Measurements from ENCODE around the gene POLR3B.
"Not testable (repeated sequence)": the region's sequence is repeated elsewhere in the genome, so short reads cannot be mapped to it uniquely, and the experiment has no call there.

Gene POLR3B

DNA sequence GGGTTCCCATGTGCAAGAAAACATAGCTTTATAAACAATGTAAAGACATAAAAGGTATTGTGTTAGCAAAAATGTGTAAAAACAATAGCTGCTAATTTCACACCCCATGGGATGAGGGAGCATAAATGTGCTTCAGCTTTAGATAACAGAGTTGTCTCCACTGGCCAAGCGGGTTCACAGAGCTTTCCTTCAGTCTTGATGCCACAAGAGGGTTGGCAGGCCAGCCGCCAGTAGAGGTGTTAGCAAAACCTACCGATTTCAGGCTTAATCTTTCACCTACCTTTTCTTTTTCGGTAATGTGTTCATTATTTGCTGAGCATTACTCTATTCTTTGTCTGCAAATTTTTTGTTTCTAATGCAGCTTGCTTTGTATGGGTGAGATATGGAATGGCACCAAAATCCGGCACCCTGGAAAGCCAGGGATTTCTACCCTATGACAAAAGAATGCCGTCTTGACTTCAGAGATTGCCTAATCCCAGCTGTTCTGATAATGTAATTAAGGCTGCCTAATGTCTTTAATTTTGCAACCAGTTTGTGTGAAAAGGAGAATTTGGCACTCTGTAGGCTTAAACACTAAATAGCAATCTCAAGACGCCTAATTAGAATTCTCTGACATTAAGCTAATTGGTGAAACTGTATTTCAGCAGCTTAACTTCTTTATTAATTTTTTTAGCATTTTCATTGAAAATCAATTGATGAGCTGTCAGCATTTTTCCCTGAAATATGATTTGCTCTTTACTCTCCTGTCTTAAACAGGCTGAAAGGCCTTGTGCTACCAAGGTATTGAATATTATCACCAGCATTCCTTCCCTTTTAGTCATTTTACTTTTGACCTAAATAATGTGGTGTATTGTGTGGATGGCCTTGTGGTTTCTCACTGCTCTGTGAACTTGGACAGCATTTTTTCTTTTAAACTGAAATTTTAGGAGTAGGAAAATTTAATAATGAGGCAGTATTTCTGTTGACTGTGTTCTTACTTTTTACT is 60.7 kb downstream of the POLR3B start:
- DNase-seq = no peak

DNA sequence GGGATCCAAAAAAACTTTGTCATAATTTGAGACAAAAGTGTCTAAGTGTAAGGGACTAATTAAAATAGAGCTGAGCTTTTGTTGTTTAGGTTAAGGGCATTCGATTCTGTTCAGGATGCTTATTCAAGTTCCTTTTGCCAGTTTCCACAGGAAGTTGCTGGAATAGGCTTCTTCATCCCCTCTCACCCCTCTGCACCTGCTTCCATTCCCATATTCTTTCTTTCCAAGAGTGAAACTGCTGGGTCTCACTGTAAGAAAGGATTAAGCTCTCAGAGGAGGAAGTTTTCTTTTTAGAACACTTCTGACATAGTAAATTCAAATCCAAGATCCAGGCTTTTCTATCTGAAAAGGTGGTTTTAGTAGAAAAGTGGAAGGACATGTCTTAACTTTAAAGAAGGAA is 61.4 kb downstream of the POLR3B start:
- no peak for DNase-seq

DNA sequence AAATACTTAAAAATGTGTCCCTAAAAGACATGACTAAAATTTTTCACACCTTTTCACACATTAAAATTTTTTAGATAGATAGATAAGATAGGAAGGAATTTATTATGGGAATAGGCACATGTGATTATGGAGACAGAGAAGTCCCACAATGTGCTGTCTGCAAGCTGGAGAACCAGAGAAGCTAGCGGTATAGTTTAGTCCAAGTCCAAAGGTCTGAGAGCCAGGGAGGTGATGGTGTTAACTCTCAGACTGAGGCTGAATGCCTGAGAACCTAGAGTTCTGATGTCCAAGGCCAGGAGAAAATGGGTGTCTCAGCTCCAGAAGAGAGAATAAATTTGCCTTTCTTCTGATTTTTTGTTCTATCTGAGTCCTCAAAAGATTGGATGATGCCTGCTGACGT is 65.7 kb downstream of the POLR3B start:
- no peak for DNase-seq

DNA sequence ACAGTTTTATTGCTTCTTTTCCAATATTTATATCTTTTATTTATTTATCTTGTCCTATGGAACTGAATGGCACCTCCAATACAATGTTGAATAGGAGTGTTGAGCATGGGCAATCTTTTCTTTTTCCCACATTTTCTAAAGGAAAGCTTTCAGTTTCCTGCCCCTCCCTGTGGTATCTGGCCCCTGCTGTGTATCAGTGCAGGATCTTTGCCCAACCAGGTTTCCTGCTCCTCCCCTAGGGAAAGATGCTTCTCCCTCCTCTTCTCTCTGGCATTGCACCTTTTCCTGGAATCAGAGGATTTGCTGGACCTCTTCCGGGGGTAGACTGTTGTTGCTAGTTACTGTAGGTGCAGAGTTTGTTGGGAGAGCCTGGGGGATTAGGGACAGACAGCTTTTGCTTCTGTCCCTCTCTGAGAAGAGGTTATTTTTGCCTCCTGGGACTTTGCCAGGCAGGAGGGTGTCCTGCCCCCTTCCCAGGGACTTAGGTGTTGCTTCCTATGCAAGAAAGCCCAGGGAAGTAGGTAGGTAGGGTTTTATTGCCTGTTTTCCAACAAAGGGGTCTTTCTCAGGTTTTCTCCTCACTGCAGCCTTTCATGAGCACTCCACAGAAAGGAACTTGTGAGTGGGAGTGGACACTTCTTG is 67.6 kb downstream of the POLR3B start:
- DNase-seq = no peak

DNA sequence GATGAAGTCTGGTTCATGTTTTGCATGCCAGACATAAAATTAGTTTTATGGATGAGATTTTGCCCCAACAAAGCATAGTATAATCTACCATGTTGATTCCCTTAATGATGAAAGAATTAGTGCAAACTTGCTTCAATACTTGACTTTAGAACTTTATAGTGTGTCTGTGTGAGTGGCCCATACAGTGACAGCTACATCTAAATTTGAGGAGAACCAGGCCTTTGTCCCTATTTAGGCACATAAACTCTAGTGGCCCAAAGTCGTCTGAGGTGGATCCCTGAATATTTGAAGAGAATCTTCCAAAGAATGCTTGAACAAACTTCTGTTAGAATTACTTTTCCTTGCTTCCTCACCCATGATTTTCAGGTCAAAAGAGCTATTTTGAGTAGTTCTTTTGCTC is 70.4 kb downstream of the POLR3B start:
- DNase-seq = no peak

DNA sequence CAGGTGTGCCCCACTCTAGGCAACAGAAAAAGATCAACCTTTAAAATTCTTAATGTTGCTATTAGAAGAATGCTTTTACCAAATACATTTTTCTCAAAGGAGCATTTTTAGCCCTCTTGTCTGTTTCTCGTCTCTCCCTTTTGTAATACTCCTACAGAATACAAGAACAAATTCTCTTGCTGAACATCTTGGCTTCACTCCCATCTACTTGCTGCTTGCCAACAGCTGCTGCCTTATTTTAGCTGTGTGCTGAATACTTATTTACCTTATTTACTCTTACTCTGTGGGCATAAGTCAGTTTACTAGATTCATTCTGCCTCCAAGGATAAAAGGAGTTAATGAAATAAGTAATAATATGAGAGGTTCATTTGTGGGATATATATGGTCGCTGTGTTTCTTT is 70.8 kb downstream of the POLR3B start:
- no peak for DNase-seq

DNA sequence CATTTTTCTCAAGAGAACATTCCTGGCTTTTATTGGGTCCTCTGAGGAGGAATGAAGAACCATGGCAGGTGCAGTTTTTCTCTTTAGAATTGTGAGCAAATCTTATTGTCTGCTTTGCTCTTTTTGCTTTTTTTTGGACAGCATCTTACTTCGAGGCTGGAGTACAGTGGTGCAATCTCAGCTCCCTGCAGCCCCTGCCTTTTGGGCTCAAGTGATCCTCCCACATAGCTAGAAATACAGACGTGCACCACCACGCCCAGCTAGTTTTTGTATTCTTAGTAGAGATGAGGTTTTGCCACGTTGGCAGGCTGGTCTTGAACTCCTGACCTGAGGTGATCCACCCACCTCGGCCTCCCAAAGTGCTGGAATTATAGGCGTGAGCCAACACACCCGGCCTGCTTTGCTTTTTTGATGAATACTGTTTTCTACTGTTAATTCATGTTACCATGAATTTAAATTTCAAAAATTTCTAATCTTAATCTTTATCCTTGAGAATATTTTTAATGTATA is 71.5 kb downstream of the POLR3B start:
- no peak for DNase-seq

DNA sequence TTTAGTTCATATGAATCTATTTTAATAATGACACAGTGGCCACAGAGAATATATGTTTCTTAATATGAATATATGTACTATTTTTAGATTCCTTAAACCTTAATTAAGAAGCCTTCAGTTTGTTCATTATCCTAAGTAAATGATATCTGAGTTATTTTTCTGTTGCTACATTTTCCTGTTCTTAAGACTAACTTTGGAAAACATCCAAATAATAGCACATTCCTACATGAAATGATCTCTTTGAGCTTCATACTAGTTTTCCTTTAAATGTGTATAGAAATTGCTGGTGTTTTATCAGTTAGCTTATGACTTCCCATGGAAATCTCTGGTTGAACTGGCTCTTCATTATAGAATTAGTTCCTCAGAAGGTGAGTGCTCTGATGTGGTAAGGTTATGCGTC is 72.1 kb downstream of the POLR3B start:
- no peak for DNase-seq

DNA sequence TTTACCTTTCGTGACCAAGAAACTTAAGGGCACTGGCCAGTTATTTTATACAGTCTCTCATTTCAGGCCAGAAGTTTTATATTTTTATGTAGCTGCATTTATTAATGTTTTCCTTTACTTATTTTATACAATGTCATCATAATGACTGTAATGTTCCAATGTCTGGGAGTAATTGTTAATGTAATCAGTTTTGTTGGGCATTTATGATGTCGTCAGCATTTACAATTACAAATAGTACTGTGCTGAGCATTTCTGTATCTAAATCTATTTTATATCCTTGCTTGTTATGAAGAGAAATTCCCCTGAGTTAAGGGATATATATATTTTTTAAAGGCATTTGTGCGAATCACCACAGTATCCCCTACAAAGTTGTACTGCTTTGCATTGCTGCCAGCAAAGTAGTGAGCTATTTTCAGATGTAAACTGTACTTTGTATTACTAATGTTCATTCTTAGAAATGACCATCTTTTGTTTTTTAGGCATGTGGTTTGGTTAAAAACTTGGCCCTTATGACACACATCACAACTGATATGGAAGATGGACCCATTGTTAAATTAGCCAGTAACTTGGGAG is 74.4 kb downstream of the POLR3B start:
- no peak for DNase-seq

DNA sequence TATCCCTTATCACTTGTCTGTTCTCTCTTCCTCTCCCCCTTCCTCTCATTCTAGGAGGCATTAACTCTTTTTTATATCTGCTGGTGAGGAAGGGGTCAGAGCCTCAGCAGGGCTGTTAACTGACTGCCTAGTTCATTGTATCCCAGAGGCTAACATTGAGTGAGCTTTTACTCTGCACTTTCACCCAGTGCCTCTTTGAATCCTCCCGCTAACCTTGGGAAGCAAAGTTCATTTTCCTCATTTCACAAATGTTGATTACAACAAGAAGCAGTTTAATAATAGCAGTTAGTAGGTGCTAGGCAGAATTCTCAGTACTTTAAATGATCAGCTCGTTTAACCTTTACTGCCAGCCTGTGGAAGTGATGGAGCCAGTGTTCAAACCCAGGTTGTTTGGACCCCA is 75.5 kb downstream of the POLR3B start:
- no peak for DNase-seq

DNA sequence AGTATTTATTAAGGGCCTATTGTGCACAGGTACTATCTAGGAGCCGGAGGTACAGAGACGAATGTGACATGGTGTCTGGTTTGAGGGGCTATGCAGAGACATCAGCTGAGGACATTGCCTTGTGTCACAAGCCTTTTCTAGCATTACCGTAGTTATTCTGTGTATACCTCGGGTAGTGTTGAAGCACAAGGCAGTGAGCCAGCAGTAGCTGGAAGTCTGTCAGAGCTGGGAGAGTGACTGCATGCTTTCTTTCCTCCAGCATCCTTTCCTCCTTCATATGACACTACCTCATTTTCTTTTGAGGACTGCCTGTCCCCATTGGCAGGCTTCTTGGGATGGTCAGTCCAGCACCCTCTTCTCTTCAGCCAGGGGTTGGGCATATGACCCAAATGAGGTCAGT is 77.0 kb downstream of the POLR3B start:
- no peak for DNase-seq

DNA sequence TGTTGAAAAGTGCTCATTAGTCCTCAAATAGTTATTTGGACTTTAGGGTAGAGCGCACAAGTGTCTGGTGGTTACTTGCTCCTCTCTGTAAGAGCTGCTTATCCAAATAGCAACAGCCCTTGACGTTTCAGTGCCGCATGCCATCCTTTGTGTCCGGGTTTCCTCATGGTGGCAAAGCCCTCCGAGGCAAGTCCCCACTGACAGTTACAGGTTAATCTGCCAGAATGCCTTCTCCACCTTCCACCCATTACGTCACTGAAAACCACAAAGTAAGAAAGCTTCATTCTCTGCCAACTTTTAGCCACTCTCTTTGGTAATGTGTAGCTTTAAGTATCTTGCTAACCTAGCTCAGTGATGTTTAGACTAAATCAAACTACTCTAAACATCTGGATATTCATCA is 78.6 kb downstream of the POLR3B start:
- DNase-seq = no peak

DNA sequence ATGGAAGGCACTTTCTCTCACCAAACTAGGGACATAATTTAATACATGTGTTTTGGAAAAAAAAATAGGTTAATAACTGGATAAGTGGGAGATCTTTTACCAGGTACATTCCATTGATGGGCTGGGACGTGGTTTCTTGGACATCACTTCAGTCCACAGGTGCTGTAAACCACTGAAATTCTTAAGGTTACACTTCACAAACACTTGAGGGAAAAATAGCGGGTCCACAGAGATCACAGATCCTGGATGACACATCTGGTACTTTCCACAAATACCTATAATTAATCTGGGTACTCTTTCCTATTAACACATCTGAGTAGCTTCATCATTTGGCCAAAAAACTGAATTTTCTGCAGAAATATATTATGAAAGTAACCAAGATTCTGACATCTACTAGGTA is 85.0 kb downstream of the POLR3B start:
- no peak for DNase-seq

DNA sequence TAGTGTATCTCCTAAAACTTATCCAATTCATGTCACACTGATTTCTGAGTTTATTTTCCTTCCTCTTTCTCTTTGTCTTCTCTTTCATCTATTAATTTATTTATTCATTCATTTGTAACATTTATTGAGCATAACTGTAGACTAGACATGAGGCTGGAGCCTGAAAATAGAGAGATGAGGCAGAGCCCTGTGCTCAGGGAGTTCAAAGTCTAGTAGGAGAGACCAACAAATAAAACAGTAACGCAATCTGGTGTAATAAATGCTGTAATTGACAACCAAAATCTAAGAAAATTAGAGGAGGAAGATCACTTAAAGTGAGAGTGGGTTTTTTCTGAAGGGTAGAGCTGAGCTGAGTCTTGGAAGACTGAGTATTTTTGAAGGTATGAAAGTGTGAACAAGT is 87.5 kb downstream of the POLR3B start:
- no peak for DNase-seq

DNA sequence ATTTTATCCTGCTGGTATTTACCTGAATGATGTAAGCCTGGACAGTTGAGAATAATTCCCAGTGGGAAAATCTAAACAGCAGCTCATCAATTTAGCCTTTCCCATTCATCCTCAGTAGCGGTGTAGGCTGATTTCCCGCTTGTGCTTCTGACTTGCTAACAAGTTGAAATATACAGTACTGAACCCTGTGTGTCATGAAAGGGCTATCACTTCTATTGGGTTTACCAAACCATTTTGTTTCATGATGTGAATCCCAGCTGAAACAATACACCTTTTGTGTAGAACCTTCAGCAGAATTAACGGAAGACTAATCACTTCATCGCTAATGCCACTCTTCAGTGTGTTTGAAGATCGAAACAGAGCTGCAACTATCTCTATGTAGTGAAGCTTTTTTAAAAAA is 88.4 kb downstream of the POLR3B start:
- DNase-seq = no peak

DNA sequence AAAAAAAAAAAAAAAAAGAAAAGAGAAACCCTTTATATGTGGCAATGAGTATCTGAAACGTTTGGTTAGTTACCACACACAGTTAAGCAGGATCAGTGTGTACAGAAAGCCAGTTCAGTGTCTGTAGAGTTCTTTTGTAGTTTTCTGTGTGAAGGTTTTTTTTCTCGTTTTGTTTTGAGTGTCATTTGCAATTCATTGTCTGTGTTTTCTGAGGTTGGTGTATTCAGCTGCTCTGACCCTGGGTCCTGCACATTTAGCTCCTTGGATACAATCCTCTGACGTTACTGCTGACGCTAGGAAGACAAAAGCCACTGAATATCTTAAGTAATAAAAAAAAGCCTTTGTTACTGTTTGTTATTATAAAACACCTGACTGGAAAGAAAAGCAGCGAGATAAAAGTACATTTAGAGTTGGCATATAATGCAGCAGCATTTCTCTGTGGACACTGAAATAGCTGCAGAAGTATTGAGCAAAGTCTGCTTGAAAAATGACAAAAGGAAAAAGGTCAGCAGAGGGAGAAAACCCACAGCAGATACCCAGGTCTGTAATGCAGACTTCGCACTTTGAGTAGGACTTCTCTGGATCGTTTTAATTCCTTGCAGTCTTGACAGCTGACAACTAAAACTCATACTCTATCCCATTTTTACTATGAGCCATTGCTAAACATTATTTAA is 89.0 kb downstream of the POLR3B start:
- DNase-seq = no peak

DNA sequence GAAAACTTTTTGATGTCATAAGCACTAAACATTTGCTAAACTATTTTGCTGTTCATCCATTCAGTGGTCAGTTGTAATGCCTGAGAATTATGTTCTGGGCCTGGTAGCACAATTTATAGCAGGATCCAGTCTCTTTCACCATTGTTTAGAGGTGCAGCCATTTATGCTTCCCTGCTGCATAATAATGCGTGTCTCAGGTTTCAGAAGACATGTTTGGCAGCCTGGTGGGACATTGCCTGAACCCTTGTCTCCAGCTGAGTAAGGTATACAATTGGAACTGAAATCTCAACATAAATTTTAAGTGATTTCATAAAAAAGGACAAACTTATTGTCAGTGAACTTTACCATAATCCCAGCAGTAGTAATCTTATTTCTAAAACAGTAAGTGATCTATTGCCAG is 94.8 kb downstream of the POLR3B start:
- no peak for DNase-seq

DNA sequence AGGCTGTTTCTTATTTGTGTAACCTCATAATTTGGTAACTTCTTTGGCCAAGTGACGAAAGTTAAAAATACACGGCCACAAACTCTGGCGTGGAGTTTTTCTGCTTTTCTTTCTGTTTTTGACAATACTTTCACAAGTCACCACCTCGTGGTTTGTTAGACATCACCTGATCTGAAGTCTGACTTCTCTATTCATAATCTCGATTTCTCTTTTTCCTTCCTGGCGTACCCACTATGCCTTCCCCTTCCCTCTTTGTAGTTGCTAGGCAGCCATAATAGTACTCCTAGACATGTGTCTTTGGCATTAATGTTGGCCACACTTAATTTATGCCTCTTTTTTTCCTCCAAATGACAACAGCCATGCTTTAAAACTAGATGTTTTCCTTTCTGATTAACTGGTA is 97.6 kb downstream of the POLR3B start:
- no peak for DNase-seq

DNA sequence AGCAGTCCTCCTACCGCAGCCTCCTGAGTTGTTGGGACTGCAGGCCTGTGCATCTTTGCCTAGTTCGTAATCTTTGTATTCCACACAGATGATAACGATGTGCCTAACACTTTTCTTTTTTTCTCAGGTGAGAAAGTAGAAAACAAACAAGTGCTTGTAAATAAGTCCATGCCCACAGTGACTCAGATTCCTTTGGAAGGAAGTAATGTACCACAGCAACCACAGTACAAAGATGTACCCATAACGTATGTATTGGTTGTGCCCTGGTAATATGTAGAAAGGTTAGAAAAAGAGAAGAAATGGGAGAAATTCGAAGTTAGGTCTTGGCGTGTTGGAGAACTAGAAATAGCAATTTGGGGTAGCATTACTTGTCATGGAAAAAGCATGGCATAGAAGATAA is 101.6 kb downstream of the POLR3B start:
- no peak for DNase-seq

DNA sequence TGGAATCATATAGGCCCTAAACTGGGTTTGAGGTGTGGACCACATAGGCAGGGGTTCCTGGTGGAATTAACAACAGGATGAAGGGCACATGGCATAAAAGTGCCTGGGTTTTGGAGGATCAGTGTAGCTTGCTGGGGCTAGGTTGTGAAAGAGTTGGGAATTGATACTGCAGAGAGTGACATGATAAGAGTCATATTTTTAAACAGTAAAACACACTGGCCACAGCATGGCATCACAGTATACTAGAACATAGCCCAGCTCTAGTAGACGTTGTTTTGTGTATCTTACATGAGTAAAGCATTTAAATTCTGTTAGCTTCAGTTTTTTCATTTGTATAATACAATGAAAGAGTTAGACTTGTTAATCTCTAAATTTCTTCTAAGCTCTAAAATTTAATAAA is 102.0 kb downstream of the POLR3B start:
- no peak for DNase-seq

DNA sequence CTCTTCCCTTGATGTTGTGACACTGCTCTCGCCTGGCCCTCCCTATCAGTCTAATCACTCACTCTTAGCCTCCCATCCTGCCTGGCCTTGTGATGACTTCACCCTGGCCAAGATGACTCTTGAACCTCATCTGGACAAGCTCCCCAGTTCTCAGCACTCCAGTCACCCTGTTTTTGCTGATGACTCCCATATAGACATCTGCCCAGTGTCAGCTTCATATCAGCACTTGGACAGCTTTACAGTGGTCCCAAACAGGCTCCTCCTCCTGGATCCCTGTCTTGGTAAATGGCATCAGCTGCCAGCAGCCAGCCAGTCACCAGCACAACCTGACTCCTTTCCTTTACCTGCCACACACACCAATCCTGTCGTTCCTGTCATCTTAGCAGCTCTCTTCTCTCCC is 104.2 kb downstream of the POLR3B start:
- no peak for DNase-seq

DNA sequence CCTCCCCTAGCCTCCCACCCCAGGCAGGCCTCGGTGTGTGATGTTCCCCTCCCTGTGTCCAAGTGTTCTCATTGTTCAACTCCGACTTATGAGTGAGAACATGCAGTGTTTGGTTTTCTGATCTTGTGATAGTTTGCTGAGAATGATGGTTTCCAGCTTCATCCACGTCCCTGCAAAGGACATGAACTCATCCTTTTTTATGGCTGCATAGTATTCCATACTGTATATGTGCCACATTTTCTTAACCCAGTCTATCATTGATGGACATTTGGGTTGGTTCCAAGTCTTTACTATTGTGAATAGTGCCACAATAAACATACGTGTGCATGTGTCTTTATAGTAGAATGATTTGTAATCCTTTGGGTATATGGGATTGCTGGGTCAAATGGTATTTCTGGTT is 108.1 kb downstream of the POLR3B start:
- DNase-seq = not testable (repeated sequence)

DNA sequence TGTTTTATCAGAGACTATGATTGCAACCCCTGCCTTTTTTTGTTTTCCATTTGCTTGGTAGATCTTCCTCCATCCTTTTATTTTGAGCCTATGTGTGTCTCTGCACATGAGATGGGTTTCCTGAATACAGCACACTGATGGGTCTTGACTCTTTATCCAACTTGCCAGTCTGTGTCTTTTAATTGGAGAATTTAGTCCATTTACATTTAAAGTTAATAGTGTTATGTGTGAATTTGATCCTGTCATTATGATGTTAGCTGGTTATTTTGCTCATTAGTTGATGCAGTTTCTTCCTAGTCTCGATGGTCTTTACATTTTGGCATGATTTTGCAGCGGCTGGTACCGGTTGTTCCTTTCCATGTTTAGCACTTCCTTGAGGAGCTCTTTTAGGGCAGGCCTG is 118.1 kb downstream of the POLR3B start:
- not testable (repeated sequence) for DNase-seq
